ENCODE results near the gene MRO.
"Not testable (repeated sequence)": the region's sequence is repeated elsewhere in the genome, so short reads cannot be mapped to it uniquely, and the experiment has no call there.

- TF ChIP-seq EP300 (IDR thresholded peaks at IDR 0.05; ENCODE audit: borderline replicate concordance in 1 of 2, low read depth in 1 of 2, low read length in 1 of 2); MAX (IDR thresholded peaks at IDR 0.05; ENCODE audit: low read depth); EZH2phosphoT487 (IDR thresholded peaks at IDR 0.05; ENCODE audit: borderline replicate concordance, low read depth); CTCF (IDR thresholded peaks at IDR 0.05); FOXM1 (IDR thresholded peaks at IDR 0.05; ENCODE audit: low read depth); POLR2AphosphoS5 (IDR thresholded peaks at IDR 0.05; ENCODE audit: low read depth, low read length); REST (IDR thresholded peaks at IDR 0.05; ENCODE audit: low read depth, low read length); SMC3 (IDR thresholded peaks at IDR 0.05; ENCODE audit: low read depth, low read length); NRF1 (IDR thresholded peaks at IDR 0.05; ENCODE audit: low read depth, low read length); RAD21 (IDR thresholded peaks at IDR 0.05; ENCODE audit: low read length); NFIC (IDR thresholded peaks at IDR 0.05; ENCODE audit: borderline replicate concordance); TAF1 (IDR thresholded peaks at IDR 0.05; ENCODE audit: borderline replicate concordance, low read depth, low read length); CHD2 (IDR thresholded peaks at IDR 0.05; ENCODE audit: low read length, partially characterized antibody): not testable (repeated sequence)
Measured at GRCh38 chr18:50857166-50857565, 37.4 kb upstream of the MRO start.

Measured in SK-N-SH (cell line).